GM12891 (cell line): Measurements from ENCODE around the gene IL17B.

Experiments used
- POLR2A ChIP-seq: IDR thresholded peaks from 2 replicates; pipeline ENCODE4 v1.6.1; 2011; ENCODE audit warnings: low read depth, low read length, control low read depth
- SPI1 ChIP-seq: IDR thresholded peaks from 2 replicates; pipeline ENCODE4 v1.6.1; 2011; ENCODE audit warnings: low read depth, low read length, control low read depth

DNA sequence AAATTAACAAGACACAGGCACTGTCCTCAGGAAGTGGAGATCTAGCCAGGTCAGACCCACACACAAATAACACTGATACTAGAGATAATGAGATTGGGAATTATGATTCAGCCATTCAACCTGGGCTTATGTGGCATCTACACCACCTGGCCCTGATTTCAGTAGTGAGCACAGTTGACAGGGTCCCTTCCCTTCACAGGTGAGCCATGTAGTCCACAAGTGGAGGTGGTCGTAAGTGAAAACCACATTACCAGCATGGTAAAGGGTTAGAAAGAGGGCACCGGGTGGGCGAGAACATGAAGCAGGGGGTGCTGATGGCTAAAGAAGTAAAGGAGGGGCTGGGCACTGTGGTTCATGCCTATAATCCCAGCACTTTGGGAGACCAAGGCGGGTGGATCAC, 48.3 kb upstream of the IL17B start:
- TF ChIP-seq SPI1 (no peak), POLR2A (no peak)
